Left lung (tissue), 10 donors: ENCODE measurements around the gene PCBP3. TPM values are rescaled to one million over a fixed set of nuclear protein-coding genes. Genes with fewer than 3 reads are reported as not detected.

ENCODE experiments used
- ATAC-seq: fragments of 200-7000 bp; cut with Tn5 transposase; one replicate; pipeline ENCODE4 v1.9.1; 2020; ENCODE audit warnings: moderate library complexity
- DNase-seq, 4 donors: peaks; one replicate each; pipeline ENCODE4 v3.0.0-alpha.2; 2013 to 2020
- H3K27ac ChIP-seq, 2 donors: fragments of 200-600 bp; sonication (generic) in 1 of 2; one replicate each; pipeline versions ENCODE4 v1.5.0 to v1.8.0; 2020 to 2021
- H3K27me3 ChIP-seq, 2 donors: fragments of 200-600 bp; sonication (generic) in 1 of 2; one replicate each; pipeline versions ENCODE4 v1.5.0 to v1.8.0; 2020 to 2021
- H3K36me3 ChIP-seq, 2 donors: fragments of 200-600 bp; sonication (generic) in 1 of 2; one replicate each; pipeline versions ENCODE4 v1.5.0 to v1.8.0; 2020 to 2021
- H3K4me1 ChIP-seq, 2 donors: fragments of 200-600 bp; one replicate each; pipeline ENCODE4 v1.8.0; 2021
- H3K4me3 ChIP-seq, 2 donors: fragments of 200-600 bp; sonication (generic) in 1 of 2; one replicate each; pipeline versions ENCODE4 v1.5.0 to v1.8.0; 2020 to 2021; ENCODE audit warnings: mild to moderate bottlenecking in 1 of 2
- H3K9me3 ChIP-seq, 2 donors: fragments of 200-600 bp; sonication (generic) in 1 of 2; one replicate each; pipeline versions ENCODE4 v1.5.0 to v1.8.0; 2020 to 2021
- CTCF ChIP-seq, 2 donors: fragments of 200-600 bp; sonication (generic) in 1 of 2; IDR thresholded peaks; one replicate each; pipeline versions ENCODE4 v1.5.0 to v1.8.0; 2021; ENCODE audit warnings: antibody characterized with exemption in 2 of 2
- intact Hi-C, 2 donors: fragments of 100-400 bp; cut with DNase I; formaldehyde crosslinking; loops; one replicate each; pipeline versions ENCODE4 v1.11.2 to v1.14.2; 2022
- polyA plus RNA-seq, 6 donors: library from polyadenylated mRNA; unstranded; fragments of 120-200 nt; gene quantifications; one replicate each; pipeline ENCODE4 v1.2.1, GENCODE V29; 2013; ENCODE audit not compliant: insufficient read length in 6 of 6
- total RNA-seq, 2 donors: library from RNA; stranded (reverse); fragmentation: NEBNext Ultra II Directional; extraction: Animal tissue kit (Norgen Biotek cat#: 25700); gene quantifications; one replicate each; pipeline ENCODE4 v1.2.1, GENCODE V29; 2021
- donor health status: DM: no; HTN: yes; CAD: no.
- donor health status: DM: no; HTN: no; CAD: no.

PCBP3 gene
- total and polyA plus RNA-seq, 8 donors = 2.1 to 13.8 (median 3.0) TPM

GRCh38 chr21:45906196-45906805 is 262.8 kb downstream of the PCBP3 start:
- no peak overlapping the region for H3K4me3 ChIP-seq
- intact Hi-C loops = no loop called here
- no peaks in the 10 kb centered on the region for H3K4me1 ChIP-seq

GRCh38 chr21:45906859-45907258 is 263.3 kb downstream of the PCBP3 start:
- TF ChIP-seq CTCF (IDR thresholded peaks at IDR 0.05) = no peak
- intact Hi-C loops = no loop called here
- H3K9me3 ChIP-seq = no peaks in the 10 kb centered on the region
- no peaks in the 10 kb centered on the region for H3K36me3 ChIP-seq
- H3K27ac ChIP-seq = no peak overlapping the region
- peak in 1 of 4 donors; percentile 43 for DNase-seq
- peaks cover 0 to 5% of the 10 kb centered on the region in 2 donors for H3K27me3 ChIP-seq
- H3K4me3 ChIP-seq = no peak overlapping the region
- H3K4me1 ChIP-seq = no peaks in the 10 kb centered on the region
- ATAC-seq = no peak

More at GRCh38 chr21:45906196-45906805, 262.8 kb downstream of the PCBP3 start:
- H3K27me3 ChIP-seq = peaks cover 0 to 5% of the 10 kb centered on the region in 2 donors
- ATAC-seq = no peak
- H3K9me3 ChIP-seq = no peaks in the 10 kb centered on the region
- no peak for TF ChIP-seq CTCF (IDR thresholded peaks at IDR 0.05)
- H3K27ac ChIP-seq = no peak overlapping the region
- peak in 2 of 4 donors; percentile 22 to 67 for DNase-seq
- no peaks in the 10 kb centered on the region for H3K36me3 ChIP-seq

GRCh38 chr21:45908536-45909237 is 265.2 kb downstream of the PCBP3 start:
- Histone ChIP-seq H3K27ac (no peak overlapping the region), H3K27me3 (peaks cover 0 to 5% of the 10 kb centered on the region in 2 donors), H3K4me1 (no peaks in the 10 kb centered on the region), H3K9me3 (no peaks in the 10 kb centered on the region), H3K36me3 (peaks cover 0 to 3% of the 10 kb centered on the region in 2 donors), H3K4me3 (no peak overlapping the region)
- TF ChIP-seq CTCF (IDR thresholded peaks at IDR 0.05) = no peak
- intact Hi-C loops = no loop called here
- ATAC-seq (no peak), DNase-seq (peak in 1 of 4 donors; percentile 51)

- no peak for TF ChIP-seq CTCF (IDR thresholded peaks at IDR 0.05)
- ATAC-seq (no peak), DNase-seq (peak in 1 of 4 donors; percentile 61)
- H3K4me1 ChIP-seq = no peaks in the 10 kb centered on the region
- H3K9me3 ChIP-seq = no peaks in the 10 kb centered on the region
- H3K36me3 ChIP-seq = peaks cover 0 to 3% of the 10 kb centered on the region in 2 donors
- H3K27me3 ChIP-seq = peaks cover 0 to 5% of the 10 kb centered on the region in 2 donors
- H3K4me3 ChIP-seq = no peak overlapping the region
- intact Hi-C loops = no loop called here
- H3K27ac ChIP-seq = no peak overlapping the region
Observed at GRCh38 chr21:45909238-45909988, 265.9 kb downstream of the PCBP3 start.

GRCh38 chr21:45910155-45910547 is 266.6 kb downstream of the PCBP3 start:
- Histone ChIP-seq H3K36me3 (peaks cover 0 to 3% of the 10 kb centered on the region in 2 donors), H3K9me3 (no peaks in the 10 kb centered on the region), H3K4me3 (no peak overlapping the region), H3K27me3 (peaks cover 0 to 5% of the 10 kb centered on the region in 2 donors), H3K4me1 (no peaks in the 10 kb centered on the region), H3K27ac (no peak overlapping the region)
- ATAC-seq (no peak), DNase-seq (peak in 1 of 4 donors; percentile 49)
- intact Hi-C loops = no loop called here
- TF ChIP-seq CTCF (IDR thresholded peaks at IDR 0.05) = no peak
